Measurements from ENCODE around the gene HOMER3. TPM values are rescaled to one million over a fixed set of nuclear protein-coding genes. Genes with fewer than 3 reads are reported as not detected.
A peak's percentile ranks its signal among the peaks of the same experiment; 100 is the strongest.

HOMER3 gene
- total and polyA plus RNA-seq, 2 experiments from 2014 or later: 47.0 to 62.7 TPM

GRCh38 chr19:18898607-18899408, 42.2 kb downstream of the HOMER3 start:
- H3K27me3 ChIP-seq: no peaks in the 10 kb centered on the region
- no peaks in the 10 kb centered on the region for H3K36me3 ChIP-seq
- H3K9me3 ChIP-seq (ENCODE audit: low read depth): no peaks in the 10 kb centered on the region
- no peak overlapping the region for H3K4me3 ChIP-seq
- peak overlapping the region; percentile 46 for H3K27ac ChIP-seq
- H3K4me1 ChIP-seq (ENCODE audit: low read depth): no peaks in the 10 kb centered on the region
- TF ChIP-seq, protein P1, sequence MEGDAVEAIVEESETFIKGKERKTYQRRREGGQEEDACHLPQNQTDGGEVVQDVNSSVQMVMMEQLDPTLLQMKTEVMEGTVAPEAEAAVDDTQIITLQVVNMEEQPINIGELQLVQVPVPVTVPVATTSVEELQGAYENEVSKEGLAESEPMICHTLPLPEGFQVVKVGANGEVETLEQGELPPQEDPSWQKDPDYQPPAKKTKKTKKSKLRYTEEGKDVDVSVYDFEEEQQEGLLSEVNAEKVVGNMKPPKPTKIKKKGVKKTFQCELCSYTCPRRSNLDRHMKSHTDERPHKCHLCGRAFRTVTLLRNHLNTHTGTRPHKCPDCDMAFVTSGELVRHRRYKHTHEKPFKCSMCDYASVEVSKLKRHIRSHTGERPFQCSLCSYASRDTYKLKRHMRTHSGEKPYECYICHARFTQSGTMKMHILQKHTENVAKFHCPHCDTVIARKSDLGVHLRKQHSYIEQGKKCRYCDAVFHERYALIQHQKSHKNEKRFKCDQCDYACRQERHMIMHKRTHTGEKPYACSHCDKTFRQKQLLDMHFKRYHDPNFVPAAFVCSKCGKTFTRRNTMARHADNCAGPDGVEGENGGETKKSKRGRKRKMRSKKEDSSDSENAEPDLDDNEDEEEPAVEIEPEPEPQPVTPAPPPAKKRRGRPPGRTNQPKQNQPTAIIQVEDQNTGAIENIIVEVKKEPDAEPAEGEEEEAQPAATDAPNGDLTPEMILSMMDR (IDR thresholded peaks at IDR 0.05; ENCODE audit: low read depth, low read length): no peak
- DNase-seq (ENCODE audit: low read depth in 1 of 2, low spot score in 1 of 2): no peak

- peak in 1 of 2 donors; percentile 59 for DNase-seq (ENCODE audit: low read depth in 1 of 2, low spot score in 1 of 2)
- peak overlapping the region; percentile 46 for H3K27ac ChIP-seq
- no peaks in the 10 kb centered on the region for H3K4me1 ChIP-seq (ENCODE audit: low read depth)
- no peak overlapping the region for H3K4me3 ChIP-seq
- TF ChIP-seq, protein P1 (IDR thresholded peaks at IDR 0.05; ENCODE audit: low read depth, low read length): no peak
- no peaks in the 10 kb centered on the region for H3K36me3 ChIP-seq
- no peaks in the 10 kb centered on the region for H3K9me3 ChIP-seq (ENCODE audit: low read depth)
- H3K27me3 ChIP-seq: no peaks in the 10 kb centered on the region
These were observed 42.9 kb downstream of the HOMER3 start for GRCh38 chr19:18898081-18898606.

DNA sequence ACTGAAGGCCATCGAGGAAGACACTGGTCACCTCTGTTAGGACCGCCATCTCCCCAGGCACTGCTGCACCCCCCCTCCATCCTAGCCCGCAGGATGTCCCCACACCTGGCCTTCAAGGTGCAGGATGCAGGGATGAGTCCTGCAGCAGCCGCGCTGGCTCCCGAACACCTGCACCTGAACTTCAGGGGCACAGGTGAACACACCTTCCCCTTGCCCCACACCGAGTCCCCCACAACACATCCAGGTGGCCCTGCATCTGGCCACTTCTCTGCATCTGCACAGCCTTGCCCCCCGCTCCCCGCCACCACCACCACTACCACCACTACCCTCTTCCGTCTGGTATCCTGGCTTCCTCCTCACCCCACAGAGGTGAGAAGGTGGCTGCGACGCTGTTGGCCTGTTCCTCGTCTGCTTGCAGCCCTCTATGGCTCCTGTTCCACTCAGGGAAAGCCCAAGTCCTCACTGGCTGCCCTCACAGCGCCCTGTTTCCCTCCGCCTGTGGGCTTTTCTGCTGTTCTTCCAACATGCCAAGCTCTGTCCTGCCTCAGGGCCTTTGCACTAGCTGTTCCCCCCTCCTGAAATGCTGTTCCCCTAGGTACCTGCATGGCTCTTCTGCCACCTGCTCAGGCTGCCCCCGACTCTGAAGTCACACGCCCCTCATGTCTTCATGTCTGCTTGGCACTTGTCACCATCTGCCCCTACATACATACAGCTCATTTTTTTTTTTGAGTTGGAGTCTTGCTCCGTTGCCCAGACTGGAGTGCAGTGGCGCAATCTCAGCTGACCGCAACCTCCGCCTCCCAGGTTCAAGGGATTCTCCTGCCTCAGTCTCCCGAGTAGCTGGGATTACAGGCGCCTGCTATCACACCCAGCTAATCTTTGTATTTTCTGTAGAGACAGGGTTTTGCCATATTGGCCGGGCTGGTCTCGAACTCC, 43.7 kb downstream of the HOMER3 start:
- no peaks in the 10 kb centered on the region for H3K27me3 ChIP-seq
- peak overlapping the region; percentile 46 for H3K27ac ChIP-seq
- no peak for DNase-seq (ENCODE audit: low read depth in 1 of 2, low spot score in 1 of 2)
- no peak overlapping the region for H3K4me3 ChIP-seq
- TF ChIP-seq, protein P1 (IDR thresholded peaks at IDR 0.05; ENCODE audit: low read depth, low read length): no peak
- no peaks in the 10 kb centered on the region for H3K9me3 ChIP-seq (ENCODE audit: low read depth)
- H3K4me1 ChIP-seq (ENCODE audit: low read depth): no peaks in the 10 kb centered on the region
- H3K36me3 ChIP-seq: no peaks in the 10 kb centered on the region

- Histone ChIP-seq H3K4me3 (peak overlapping the region; percentile 43), H3K4me1 (ENCODE audit: low read depth) (no peaks in the 10 kb centered on the region), H3K27me3 (no peaks in the 10 kb centered on the region), H3K36me3 (no peaks in the 10 kb centered on the region), H3K9me3 (ENCODE audit: low read depth) (no peaks in the 10 kb centered on the region), H3K27ac (no peak overlapping the region)
- TF ChIP-seq, protein P1 (IDR thresholded peaks at IDR 0.05; ENCODE audit: low read depth, low read length): no peak
- DNase-seq (ENCODE audit: low read depth in 1 of 2, low spot score in 1 of 2): peak in 1 of 2 donors; percentile 22
These were observed 44.6 kb downstream of the HOMER3 start for GRCh38 chr19:18896421-18896841.

DNA sequence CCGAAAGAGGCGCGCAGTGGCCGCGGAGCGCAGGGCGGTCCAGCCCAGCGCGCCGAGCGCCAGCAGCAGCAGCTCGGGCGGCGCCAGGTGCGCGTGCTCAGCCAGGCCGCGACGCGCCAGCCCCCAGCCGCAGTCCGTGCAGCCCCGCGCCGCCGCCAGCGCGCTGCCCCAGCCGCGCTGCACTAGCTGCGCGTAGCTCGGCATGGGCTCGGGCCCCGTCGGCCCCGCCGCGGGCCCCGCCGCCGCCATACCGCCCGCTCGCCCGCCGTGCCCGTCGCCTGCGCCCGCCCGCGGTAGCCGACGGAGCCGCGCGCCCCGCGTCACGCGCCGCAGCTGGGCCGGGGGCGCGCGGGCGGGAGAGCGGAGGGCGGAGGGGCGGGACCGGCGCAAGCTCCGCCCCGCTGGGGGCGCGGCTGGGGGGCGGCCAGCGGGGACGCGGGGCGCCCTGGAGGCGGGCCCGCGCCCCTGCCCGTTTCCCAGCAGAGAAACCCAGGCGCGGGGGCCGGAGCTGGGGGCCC, 45.1 kb downstream of the HOMER3 start, which contains the start of gene CERS1:
Gene CERS1, minus strand, starts transcription at position 335 of the 518 bp plus-strand sequence. Its CDS starts 86 bp downstream, at position 249.
- Histone ChIP-seq H3K4me1 (ENCODE audit: low read depth) (no peaks in the 10 kb centered on the region), H3K27me3 (no peaks in the 10 kb centered on the region), H3K36me3 (no peaks in the 10 kb centered on the region), H3K27ac (no peak within 1 kb of the TSS), H3K4me3 (peak within 1 kb of the TSS; percentile 84), H3K9me3 (ENCODE audit: low read depth) (no peaks in the 10 kb centered on the region)
- DNase-seq (ENCODE audit: low read depth in 1 of 2, low spot score in 1 of 2): peak in 1 of 2 donors; percentile 80
- TF ChIP-seq, protein P1 (IDR thresholded peaks at IDR 0.05; ENCODE audit: low read depth, low read length): no peak
